H1 (cell line): ENCODE results near the gene BLOC1S4. TPM values are rescaled to one million over a fixed set of nuclear protein-coding genes. Genes with fewer than 3 reads are reported as not detected.

Source experiments
- CHD7 ChIP-seq: fragments of 300-600 bp; sonication (generic); IDR thresholded peaks from 2 replicates; pipeline ENCODE4 v1.7.1; 2012; ENCODE audit warnings: low read length, moderate library complexity, mild to moderate bottlenecking, inconsistent platforms; ENCODE audit not compliant: insufficient replicate concordance
- polyA plus RNA-seq, 7 experiments: library from polyadenylated mRNA; depleted of rRNA in 3 of 7; stranded (reverse) in 5 of 7; unstranded in 2 of 7; fragments of >200 nt in 5 of 7; fragments of 200-250 nt in 2 of 7; gene quantifications; 1 replicate in 5 of 7; 2 replicates in 1 of 7; 4 replicates in 1 of 7; pipeline versions ENCODE4 v1.2.1 to v1.2.3, GENCODE V29; 2011 to 2013; ENCODE audit warnings: missing spikeins in 2 of 7, mixed read lengths in 2 of 7
- total RNA-seq: library from RNA; stranded (reverse); fragmentation: NEBNext Ultra II Directional; extraction: Animal tissue kit (Norgen Biotek cat#: 25700); gene quantifications from 2 replicates; pipeline ENCODE4 v1.2.1, GENCODE V29; 2021

The BLOC1S4 gene
- total and polyA plus RNA-seq, 2 of the 8 experiments (the other 6 are each of a cell fraction or from before 2014, with no cell fraction given) = 19.1 to 27.8 TPM

- TF ChIP-seq CHD7 = no peak
- TF ChIP-seq, all 59 proteins: peak for 1
Observed at GRCh38 chr4:6689506-6689960, 26.4 kb upstream of the BLOC1S4 start (continued).
